Endothelial cell of umbilical vein (primary cell): ENCODE results near the gene HELQ. TPM values are rescaled to one million over a fixed set of nuclear protein-coding genes. Genes with fewer than 3 reads are reported as not detected.

Source experiments
- BruUV-seq: library from RNA; stranded (reverse); fragments of 400-500 nt; replicated peaks from 2 replicates; lab custom pipeline; 2021; lab: Mats Ljungman, UMichigan
- CTCF ChIA-PET: fragments of 300-600, 350-600 bp; sonication (Branson Sonifier 250); formaldehyde crosslinking; loops from one replicate; lab custom pipeline; 2021; ENCODE audit warnings: antibody characterized with exemption, inconsistent platforms; lab: Charles Lee
- POLR2A ChIA-PET: fragments of 300-600, 350-600 bp; sonication (Branson Sonifier 250); formaldehyde crosslinking; loops from one replicate; lab custom pipeline; 2021; ENCODE audit warnings: antibody characterized with exemption, inconsistent platforms; lab: Charles Lee
- DNase-seq: peaks from one replicate; pipeline ENCODE4 v3.0.0-alpha.2; 2011; ENCODE audit warnings: low read depth, low spot score
- FAIRE-seq: peaks from 2 replicates; lab custom pipeline; 2011; peaks lifted over from hg19 to GRCh38; lab: Jason Lieb, UNC
- H2AFZ ChIP-seq: 2 replicates; pipeline ENCODE4 v1.6.0; 2012; ENCODE audit warnings: low read depth, low read length, control low read depth, inconsistent platforms
- H3K27ac ChIP-seq: 2 replicates; pipeline ENCODE4 v1.5.1; 2011; ENCODE audit warnings: low read depth, mild to moderate bottlenecking, control low read depth, low read length, moderate library complexity; ENCODE audit not compliant: insufficient read depth
- H3K27me3 ChIP-seq, 2 experiments: 2 replicates each; pipeline versions ENCODE4 v1.6.0 to v1.6.1; 2011; ENCODE audit warnings: low read length in 2 of 2, mixed read lengths in 1 of 2; ENCODE audit not compliant: control insufficient read depth in 2 of 2, insufficient read depth in 2 of 2
- H3K36me3 ChIP-seq, 2 experiments: 2 replicates in 1 of 2; 3 replicates in 1 of 2; pipeline ENCODE4 v1.5.1; 2011; ENCODE audit warnings: low read length in 2 of 2, mild to moderate bottlenecking in 1 of 2, moderate library complexity in 1 of 2; ENCODE audit not compliant: control insufficient read depth in 2 of 2, insufficient read depth in 2 of 2; ENCODE audit errors: extremely low read depth in 1 of 2
- H3K4me1 ChIP-seq: 3 replicates; pipeline ENCODE4 v1.5.1; 2011; ENCODE audit warnings: mild to moderate bottlenecking, low read length; ENCODE audit not compliant: control insufficient read depth, insufficient read depth; ENCODE audit errors: extremely low read depth
- H3K4me2 ChIP-seq: 2 replicates; pipeline ENCODE4 v1.6.1; 2011; ENCODE audit warnings: low read length, control low read depth, mixed read lengths; ENCODE audit not compliant: insufficient read depth
- H3K4me3 ChIP-seq, 3 experiments: fragments of 200-600 bp in 1 of 3; sonication (generic), shearing (Covaris generic) in 1 of 3; replicated peaks in 1 of 3; 2 replicates each; pipeline ENCODE4 v1.5.1; 2011 to 2016; ENCODE audit warnings: control low read depth in 3 of 3, low read length in 3 of 3, mild to moderate bottlenecking in 2 of 3, inconsistent platforms in 1 of 3, low read depth in 1 of 3, moderate library complexity in 1 of 3; ENCODE audit not compliant: insufficient read depth in 1 of 3
- H3K79me2 ChIP-seq: 2 replicates; pipeline ENCODE4 v1.6.0; 2012; ENCODE audit warnings: low read length, inconsistent platforms; ENCODE audit not compliant: control insufficient read depth, insufficient read depth
- H3K9ac ChIP-seq: replicated peaks from 2 replicates; pipeline ENCODE3; 2011; ENCODE audit warnings: low read length, control low read depth; ENCODE audit not compliant: insufficient read depth; ENCODE audit errors: extremely low read depth
- H3K9me1 ChIP-seq: replicated peaks from 3 replicates; pipeline ENCODE4 v1.6.0; 2011; ENCODE audit warnings: mild to moderate bottlenecking, low read length; ENCODE audit not compliant: control insufficient read depth, insufficient read depth; ENCODE audit errors: extremely low read depth
- H3K9me3 ChIP-seq: replicated peaks from 2 replicates; pipeline ENCODE4 v1.5.1; 2012; ENCODE audit warnings: low read length, inconsistent platforms; ENCODE audit not compliant: control insufficient read depth, insufficient read depth
- H4K20me1 ChIP-seq: replicated peaks from 2 replicates; pipeline ENCODE3; 2011; ENCODE audit warnings: mild to moderate bottlenecking, low read length; ENCODE audit not compliant: control insufficient read depth, insufficient read depth; ENCODE audit errors: extremely low read depth
- CTCF ChIP-seq, 2 donors: IDR thresholded peaks; 1 replicate in 1 of 2; 2 replicates in 1 of 2; pipeline ENCODE4 v1.5.1; 2011; ENCODE audit warnings: low read length in 2 of 2, mild to moderate bottlenecking in 2 of 2, moderate library complexity in 2 of 2, control low read depth in 1 of 2, inconsistent platforms in 1 of 2, low read depth in 1 of 2; ENCODE audit not compliant: insufficient read depth in 1 of 2; ENCODE audit errors: extremely low read depth in 1 of 2
- EZH2 ChIP-seq: IDR thresholded peaks from 2 replicates; pipeline ENCODE4 v1.6.1; 2012; ENCODE audit warnings: borderline replicate concordance, low read depth, mild to moderate bottlenecking, moderate library complexity, low read length, inconsistent platforms; ENCODE audit not compliant: severe bottlenecking
- FOS ChIP-seq: IDR thresholded peaks from 2 replicates; pipeline ENCODE4 v1.6.1; 2011; ENCODE audit warnings: mild to moderate bottlenecking, low read length, moderate library complexity, borderline replicate concordance; ENCODE audit not compliant: insufficient read depth
- GATA2 ChIP-seq: IDR thresholded peaks from 2 replicates; pipeline ENCODE4 v1.7.0; 2011; ENCODE audit warnings: low read depth, mild to moderate bottlenecking, moderate library complexity, mixed read lengths, low read length; ENCODE audit not compliant: insufficient read length, insufficient read depth
- JUN ChIP-seq: IDR thresholded peaks from 2 replicates; pipeline ENCODE4 v1.6.1; 2011; ENCODE audit warnings: borderline replicate concordance, low read depth; ENCODE audit not compliant: insufficient read length, insufficient read depth
- MYC ChIP-seq: IDR thresholded peaks from one replicate; pipeline ENCODE4 v1.6.1; 2011; ENCODE audit warnings: mild to moderate bottlenecking, low read depth, low read length
- POLR2A ChIP-seq: IDR thresholded peaks from 2 replicates; pipeline ENCODE4 v1.6.1; 2012; ENCODE audit warnings: low read depth, mild to moderate bottlenecking, control low read depth, low read length
- POLR2AphosphoS5 ChIP-seq: IDR thresholded peaks from 2 replicates; pipeline ENCODE4 v1.6.1; 2012; ENCODE audit warnings: low read depth, mild to moderate bottlenecking, control low read depth, low read length, moderate library complexity; ENCODE audit not compliant: insufficient read depth
- dilution Hi-C: fragments of 300-500 bp; cut with MboI; formaldehyde crosslinking; loops from one replicate; pipeline ENCODE4 v1.15.0; 2019; ENCODE audit warnings: low sequenced_read_pairs; ENCODE audit not compliant: extremely low pct_ligation_motif_present
- intact Hi-C: fragments of 100-400 bp; cut with micrococcal nuclease; formaldehyde crosslinking; loops from one replicate; pipeline ENCODE4 v1.10.0; 2022
- polyA plus RNA-seq, 4 experiments: library from polyadenylated mRNA; depleted of rRNA in 3 of 4; stranded (reverse) in 3 of 4; unstranded in 1 of 4; fragments of >200 nt; gene quantifications; 2 replicates each; pipeline versions ENCODE4 v1.2.1 to v1.2.3, GENCODE V29; 2011 to 2012; ENCODE audit warnings: missing spikeins in 1 of 4
- total RNA-seq: library from RNA; stranded (reverse); gene quantifications from 2 replicates; pipeline ENCODE4 v1.2.3, GENCODE V29; 2021

The HELQ gene
- total and polyA plus RNA-seq, 2 donors (not counting 3 experiments of a cell fraction or from before 2014, with no cell fraction given): 8.7 to 11.1 TPM

- dilution Hi-C loops (no loop called here), intact Hi-C loops (no loop called here)
- ChIA-PET CTCF (interaction anchor here (1.3 to 1.7 kb wide), 3 partner anchors 9 to 271 kb away, joined by 3 to 8 read pairs (median 3); no protein-coding TSS in a partner anchor), POLR2A (no interaction called here)
- Histone ChIP-seq H3K9ac (no peak overlapping the region), H3K79me2 (no peaks in the 10 kb centered on the region), H3K27me3 (no peaks in the 10 kb centered on the region), H3K27ac (no peak overlapping the region), H3K9me1 (no peaks in the 10 kb centered on the region), H3K36me3 (no peaks in the 10 kb centered on the region), H3K4me3 (no peak overlapping the region), H3K9me3 (no peaks in the 10 kb centered on the region), H3K4me1 (no peaks in the 10 kb centered on the region), H3K4me2 (no peak overlapping the region), H2AFZ (no peak overlapping the region), H4K20me1 (no peaks in the 10 kb centered on the region)
- TF ChIP-seq EZH2: no peak
- TF ChIP-seq JUN: no peak
- no peak for TF ChIP-seq CTCF (IDR thresholded peaks at IDR 0.05; ENCODE audit: extremely low read depth in 1 of 2, insufficient read depth in 1 of 2, low read depth in 1 of 2, low read length in 2 of 2)
- no peak for TF ChIP-seq GATA2
- TF ChIP-seq FOS: no peak
- no peak for TF ChIP-seq POLR2AphosphoS5
- TF ChIP-seq MYC: no peak
- TF ChIP-seq POLR2A: no peak
- no peak for FAIRE-seq
- DNase-seq: no peak
- no TSS peak for BruUV-seq
Measured at GRCh38 chr4:83370640-83370906, 85.0 kb downstream of the HELQ start.
